ENCODE measurements around the gene TRIM43. TPM values are rescaled to one million over a fixed set of nuclear protein-coding genes. Genes with fewer than 3 reads are reported as not detected.
A peak's percentile ranks its signal among the peaks of the same experiment; 100 is the strongest.
"Not testable (repeated sequence)": the region's sequence is repeated elsewhere in the genome, so short reads cannot be mapped to it uniquely, and the experiment has no call there.

TRIM43 gene
- total RNA-seq (2013) = not detected
- polyA plus RNA-seq (not detected), polyA minus RNA-seq (not detected in 2 replicates), total RNA-seq (0 to 0.45 (median 0) reads per million in 11 experiments)

- H4K20me1 ChIP-seq (ENCODE audit: insufficient read depth, low read length); H3K9ac ChIP-seq (ENCODE audit: insufficient read depth, low read length, poor library complexity, severe bottlenecking); H3K4me2 ChIP-seq (replicated peaks; ENCODE audit: extremely low read depth, low read length, poor library complexity, severe bottlenecking); H3K27ac ChIP-seq (ENCODE audit: low read depth in 1 of 2, low read length in 2 of 2); H3K4me1 Mint-ChIP-seq; H3K79me2 ChIP-seq (ENCODE audit: insufficient read depth, low read length); H2AFZ ChIP-seq (ENCODE audit: insufficient read depth, low read depth, low read length, poor library complexity, severe bottlenecking); H3K27me3 ChIP-seq (ENCODE audit: control insufficient read depth in 2 of 2, insufficient read depth in 2 of 2, low read length in 2 of 2); H3K4me3 Mint-ChIP-seq; H3K4me3 ChIP-seq (replicated peaks in 1 of 3; ENCODE audit: low read depth in 2 of 3, low read length in 3 of 3); intact Hi-C loops (cut with micrococcal nuclease); H3K36me3 ChIP-seq (replicated peaks in 1 of 2; ENCODE audit: control insufficient read depth in 1 of 2, insufficient read depth in 2 of 2, low read length in 2 of 2); H3K27ac Mint-ChIP-seq; H3K36me3 Mint-ChIP-seq; H3K9me3 Mint-ChIP-seq; DNase-seq; H3K4me1 ChIP-seq (ENCODE audit: control insufficient read depth in 1 of 2, insufficient read depth in 2 of 2, low read length in 2 of 2); H3K9me3 ChIP-seq (replicated peaks in 1 of 2; ENCODE audit: control insufficient read depth in 1 of 2, insufficient read depth in 1 of 2, low read length in 2 of 2); H3K27me3 Mint-ChIP-seq (ENCODE audit: low read depth in 3 of 3): not testable (repeated sequence)
- no CpG with 5 or more reads among the region's 4 CpGs for WGBS (ENCODE audit: insufficient coverage)
Observed at GRCh38 chr2:95591701-95592100, at the start of gene TRIM43. Gene TRIM43 (plus strand): TSS chr2:95592001. CDS start chr2:95594024, 2,023 bp downstream.

GRCh38 chr2:95551055-95551568 is 40.7 kb upstream of the TRIM43 start:
- DNase-seq = no peak
- H3K9ac ChIP-seq (ENCODE audit: insufficient read depth, low read length, poor library complexity, severe bottlenecking) = no peak overlapping the region
- peaks cover 0 to 9% of the 10 kb centered on the region in 2 donors for H3K27me3 ChIP-seq (ENCODE audit: control insufficient read depth in 2 of 2, insufficient read depth in 2 of 2, low read length in 2 of 2)
- H2AFZ ChIP-seq (ENCODE audit: insufficient read depth, low read depth, low read length, poor library complexity, severe bottlenecking) = no peak overlapping the region
- H3K4me3 ChIP-seq (replicated peaks in 1 of 3; ENCODE audit: low read depth in 2 of 3, low read length in 3 of 3) = no peak overlapping the region
- no peaks in the 10 kb centered on the region for H3K9me3 ChIP-seq (replicated peaks in 1 of 2; ENCODE audit: control insufficient read depth in 1 of 2, insufficient read depth in 1 of 2, low read length in 2 of 2)
- H3K79me2 ChIP-seq (ENCODE audit: insufficient read depth, low read length) = no peaks in the 10 kb centered on the region
- intact Hi-C loops (cut with micrococcal nuclease) = no loop called here
- peaks cover 4% of the 10 kb centered on the region for H3K4me1 Mint-ChIP-seq
- no peak for TF ChIP-seq CTCF (IDR thresholded peaks at IDR 0.05)
- H3K9me3 Mint-ChIP-seq = peaks cover 0 to 8% (median 0%) of the 10 kb centered on the region in 7 donors
- H3K4me1 ChIP-seq (ENCODE audit: control insufficient read depth in 1 of 2, insufficient read depth in 2 of 2, low read length in 2 of 2) = no peaks in the 10 kb centered on the region
- no peak overlapping the region for H3K4me2 ChIP-seq (replicated peaks; ENCODE audit: extremely low read depth, low read length, poor library complexity, severe bottlenecking)
- no peak overlapping the region for H3K27ac ChIP-seq (ENCODE audit: low read depth in 1 of 2, low read length in 2 of 2)
- no peaks in the 10 kb centered on the region for H3K36me3 Mint-ChIP-seq
- H4K20me1 ChIP-seq (ENCODE audit: insufficient read depth, low read length) = no peaks in the 10 kb centered on the region
- WGBS (ENCODE audit: insufficient coverage) = 0% methylated on average over 1 of the region's 17 CpGs
- H3K27me3 Mint-ChIP-seq (ENCODE audit: low read depth in 3 of 3) = peaks cover 4 to 13% (median 12%) of the 10 kb centered on the region in 3 donors
- no peak overlapping the region for H3K27ac Mint-ChIP-seq
- peak overlapping the region in 1 of 2 donors; percentile 30 for H3K4me3 Mint-ChIP-seq
- H3K36me3 ChIP-seq (replicated peaks in 1 of 2; ENCODE audit: control insufficient read depth in 1 of 2, insufficient read depth in 2 of 2, low read length in 2 of 2) = no peaks in the 10 kb centered on the region

Measured in CD14-positive monocyte (primary cell).